HL-60 (cell line): ENCODE data around the gene ZFAND3.

Experiments used
- DNase-seq, 2 experiments: peaks; one replicate each; pipeline ENCODE4 v3.0.0-alpha.2; 2010 to 2020; ENCODE audit warnings: low read depth in 1 of 2, low spot score in 1 of 2
- H3K27ac ChIP-seq: fragments of 250-450 bp; sonication (Bioruptor Pico); replicated peaks from 2 replicates; pipeline ENCODE4 v1.5.1; 2020; ENCODE audit warnings: mild to moderate bottlenecking, moderate library complexity
- H3K27me3 ChIP-seq: fragments of 250-450 bp; sonication (Bioruptor Pico); 2 replicates; pipeline ENCODE4 v1.5.1; 2021; ENCODE audit warnings: mild to moderate bottlenecking, moderate library complexity; ENCODE audit not compliant: insufficient read depth, poor library complexity, severe bottlenecking
- H3K4me3 ChIP-seq: replicated peaks from 2 replicates; pipeline ENCODE4 v1.5.1; 2011; ENCODE audit warnings: mild to moderate bottlenecking, control low read depth, low read length; ENCODE audit not compliant: insufficient read depth
- GABPA ChIP-seq: IDR thresholded peaks from 2 replicates; pipeline ENCODE4 v1.6.1; 2012; ENCODE audit warnings: low read depth
- POLR2AphosphoS5 ChIP-seq: IDR thresholded peaks from 2 replicates; pipeline ENCODE4 v1.6.1; 2012; ENCODE audit warnings: low read depth
- REST ChIP-seq: IDR thresholded peaks from 2 replicates; pipeline ENCODE4 v1.6.1; 2012; ENCODE audit warnings: low read depth; ENCODE audit not compliant: insufficient replicate concordance
- SPI1 ChIP-seq: IDR thresholded peaks from 2 replicates; pipeline ENCODE4 v1.6.1; 2012; ENCODE audit warnings: low read depth, mild to moderate bottlenecking, borderline replicate concordance
- TF ChIP-seq, protein P1 (sequence below): IDR thresholded peaks from one replicate; pipeline ENCODE4 v1.5.1; 2011; ENCODE audit warnings: low read length, control low read depth, inconsistent platforms; ENCODE audit not compliant: insufficient read depth

Gene ZFAND3

DNA sequence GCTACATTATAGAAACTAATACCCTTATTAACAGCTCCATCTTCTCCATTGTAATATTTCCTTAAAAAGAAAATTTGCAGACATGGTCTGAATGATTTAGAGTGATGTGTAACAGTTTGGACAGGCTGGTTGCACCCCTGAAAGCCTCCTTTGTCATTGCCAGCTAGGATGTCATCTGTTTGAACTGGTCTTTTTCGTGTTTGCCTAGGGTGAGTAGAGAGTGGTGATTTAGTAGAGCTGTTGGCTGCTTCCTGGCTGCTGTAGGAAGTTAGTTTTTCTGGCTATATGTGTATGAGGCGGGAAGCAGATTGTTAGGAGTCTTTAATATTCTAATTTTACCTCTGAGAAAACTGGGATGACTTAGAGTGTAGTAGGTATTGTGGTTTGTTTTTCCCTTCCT is 101.1 kb downstream of the ZFAND3 start:
- no peaks in the 10 kb centered on the region for H3K27me3 ChIP-seq
- H3K27ac ChIP-seq, result no peak overlapping the region
- TF ChIP-seq POLR2AphosphoS5 (no peak), REST (no peak), GABPA (no peak), SPI1 (no peak)
- TF ChIP-seq, protein P1, sequence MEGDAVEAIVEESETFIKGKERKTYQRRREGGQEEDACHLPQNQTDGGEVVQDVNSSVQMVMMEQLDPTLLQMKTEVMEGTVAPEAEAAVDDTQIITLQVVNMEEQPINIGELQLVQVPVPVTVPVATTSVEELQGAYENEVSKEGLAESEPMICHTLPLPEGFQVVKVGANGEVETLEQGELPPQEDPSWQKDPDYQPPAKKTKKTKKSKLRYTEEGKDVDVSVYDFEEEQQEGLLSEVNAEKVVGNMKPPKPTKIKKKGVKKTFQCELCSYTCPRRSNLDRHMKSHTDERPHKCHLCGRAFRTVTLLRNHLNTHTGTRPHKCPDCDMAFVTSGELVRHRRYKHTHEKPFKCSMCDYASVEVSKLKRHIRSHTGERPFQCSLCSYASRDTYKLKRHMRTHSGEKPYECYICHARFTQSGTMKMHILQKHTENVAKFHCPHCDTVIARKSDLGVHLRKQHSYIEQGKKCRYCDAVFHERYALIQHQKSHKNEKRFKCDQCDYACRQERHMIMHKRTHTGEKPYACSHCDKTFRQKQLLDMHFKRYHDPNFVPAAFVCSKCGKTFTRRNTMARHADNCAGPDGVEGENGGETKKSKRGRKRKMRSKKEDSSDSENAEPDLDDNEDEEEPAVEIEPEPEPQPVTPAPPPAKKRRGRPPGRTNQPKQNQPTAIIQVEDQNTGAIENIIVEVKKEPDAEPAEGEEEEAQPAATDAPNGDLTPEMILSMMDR, result no peak
- DNase-seq, result no peak
- no peak overlapping the region for H3K4me3 ChIP-seq

DNA sequence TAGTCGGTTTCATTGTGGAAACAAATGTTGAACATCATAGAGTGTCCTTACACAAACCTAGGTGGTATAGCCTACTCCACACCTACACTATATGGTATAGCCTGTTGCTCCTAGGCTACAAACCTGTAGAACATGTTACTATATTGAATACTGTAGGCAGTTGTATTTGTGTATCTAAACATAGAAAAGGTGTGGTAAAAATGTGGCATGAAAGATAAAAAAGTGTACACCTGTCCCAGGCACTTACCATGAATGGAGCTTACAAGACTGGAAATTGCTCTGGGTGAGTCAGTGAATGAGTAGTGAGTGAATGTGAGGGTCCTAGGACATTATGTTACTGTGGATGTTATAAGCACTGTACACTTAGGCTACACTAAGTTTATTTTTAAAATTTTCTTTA is 103.0 kb downstream of the ZFAND3 start:
- no peak overlapping the region for H3K27ac ChIP-seq
- TF ChIP-seq, protein P1, result no peak
- TF ChIP-seq REST (no peak), SPI1 (no peak), POLR2AphosphoS5 (no peak), GABPA (no peak)
- H3K4me3 ChIP-seq, result no peak overlapping the region
- no peaks in the 10 kb centered on the region for H3K27me3 ChIP-seq
- no peak for DNase-seq

GRCh38 chr6:37923514-37923913 is 104.0 kb downstream of the ZFAND3 start:
- no peaks in the 10 kb centered on the region for H3K27me3 ChIP-seq
- H3K27ac ChIP-seq, result no peak overlapping the region
- H3K4me3 ChIP-seq, result no peak overlapping the region
- DNase-seq, result no peak
- TF ChIP-seq, protein P1, result no peak
- no peak for TF ChIP-seq REST
- TF ChIP-seq POLR2AphosphoS5, result no peak
